Left renal cortex interstitium (tissue), 4 donors: ENCODE measurements around the gene BTAF1. TPM values are rescaled to one million over a fixed set of nuclear protein-coding genes. Genes with fewer than 3 reads are reported as not detected.
"Not testable (repeated sequence)": the region's sequence is repeated elsewhere in the genome, so short reads cannot be mapped to it uniquely, and the experiment has no call there.

Experiments used
- DNase-seq, 4 donors: peaks; one replicate each; pipeline ENCODE4 v3.0.0-alpha.2; 2013; ENCODE audit warnings: low read depth in 4 of 4, low spot score in 2 of 4, missing footprints in 1 of 4
- polyA plus RNA-seq, 4 donors: library from polyadenylated mRNA; unstranded; fragments of 120-200 nt; gene quantifications; one replicate each; pipeline ENCODE4 v1.2.1, GENCODE V29; 2013; ENCODE audit not compliant: insufficient read length in 4 of 4

The BTAF1 gene
- polyA plus RNA-seq: 10 to 100 TPM; 41.1 to 55.4 (median 50.7) TPM

GRCh38 chr10:91923371-91924211 lies at the start of gene BTAF1:
Gene BTAF1 (plus strand): TSS chr10:91923770. CDS start chr10:91924077, 307 bp downstream.
- peak; percentile 84 to 95 (median 94) for DNase-seq

- no peak for DNase-seq
Measured at GRCh38 chr10:91875156-91875555, 48.4 kb upstream of the BTAF1 start.

- DNase-seq: no peak
Measured at GRCh38 chr10:91875779-91876178, 47.8 kb upstream of the BTAF1 start.

GRCh38 chr10:91879515-91880170 lies 43.9 kb upstream of the BTAF1 start:
- DNase-seq: no peak

GRCh38 chr10:91880310-91880709 lies 43.3 kb upstream of the BTAF1 start:
- no peak for DNase-seq

GRCh38 chr10:91883549-91884444 lies 39.8 kb upstream of the BTAF1 start:
- peak; percentile 36 to 57 (median 45) for DNase-seq

- DNase-seq: no peak
Measured at GRCh38 chr10:91884536-91884935, 39.0 kb upstream of the BTAF1 start.

- DNase-seq: no peak
Measured at GRCh38 chr10:91885362-91886079, 38.0 kb upstream of the BTAF1 start.

- no peak for DNase-seq
Measured at GRCh38 chr10:91886954-91887271, 36.7 kb upstream of the BTAF1 start.

GRCh38 chr10:91887272-91888076 lies 36.1 kb upstream of the BTAF1 start:
- DNase-seq: peak in 2 of 4 donors; percentile 34 to 51

- DNase-seq: no peak
Measured at GRCh38 chr10:91891125-91892001, 32.2 kb upstream of the BTAF1 start.

- DNase-seq: no peak
Measured at GRCh38 chr10:91893051-91893450, 30.5 kb upstream of the BTAF1 start.

GRCh38 chr10:91894261-91894685 lies 29.3 kb upstream of the BTAF1 start:
- DNase-seq: not testable (repeated sequence)

- no peak for DNase-seq
Measured at GRCh38 chr10:91896212-91896756, 27.3 kb upstream of the BTAF1 start.

- DNase-seq: no peak
Measured at GRCh38 chr10:91897421-91897820, 26.1 kb upstream of the BTAF1 start.

GRCh38 chr10:91901784-91902677 lies 21.5 kb upstream of the BTAF1 start:
- DNase-seq: no peak

GRCh38 chr10:91907033-91907594 lies 16.5 kb upstream of the BTAF1 start:
- no peak for DNase-seq
